Skin of body (tissue), 2 donors: ENCODE data around the gene LOXL3. TPM values are rescaled to one million over a fixed set of nuclear protein-coding genes. Genes with fewer than 3 reads are reported as not detected.
"Not testable (repeated sequence)": the region's sequence is repeated elsewhere in the genome, so short reads cannot be mapped to it uniquely, and the experiment has no call there.

Experiments used
- DNase-seq: peaks from one replicate; lab custom pipeline; 2025; lab: John Stamatoyannopoulos, UW
- total RNA-seq: library from RNA; depleted of rRNA; stranded (reverse); fragments of >200 nt; gene quantifications from one replicate; pipeline ENCODE4 v1.2.3, GENCODE V29; 2014

The LOXL3 gene
- total RNA-seq, 1 donor from 2014 or later = 3.7 TPM

GRCh38 chr2:74573747-74574562, 20.2 kb upstream of the LOXL3 start:
- no peak for DNase-seq

GRCh38 chr2:74572178-74572925, 18.6 kb upstream of the LOXL3 start:
- DNase-seq = no peak

- DNase-seq = no peak
Measured at GRCh38 chr2:74571058-74571457, 17.3 kb upstream of the LOXL3 start.

- DNase-seq = no peak
Measured at GRCh38 chr2:74569686-74570085, 15.9 kb upstream of the LOXL3 start.

GRCh38 chr2:74567881-74568280, 14.1 kb upstream of the LOXL3 start:
- no peak for DNase-seq

GRCh38 chr2:74566754-74567085, 13.0 kb upstream of the LOXL3 start:
- peak; percentile 13 for DNase-seq

GRCh38 chr2:74566076-74566753, 12.5 kb upstream of the LOXL3 start:
- no peak for DNase-seq

GRCh38 chr2:74564222-74564621, 10.5 kb upstream of the LOXL3 start:
- DNase-seq = no peak

GRCh38 chr2:74562126-74562775, 8.5 kb upstream of the LOXL3 start:
- no peak for DNase-seq

- not testable (repeated sequence) for DNase-seq
Measured at GRCh38 chr2:74561022-74561421, 7.3 kb upstream of the LOXL3 start.

- DNase-seq = no peak
Measured at GRCh38 chr2:74560591-74560990, 6.8 kb upstream of the LOXL3 start.

GRCh38 chr2:74559912-74560311, 6.2 kb upstream of the LOXL3 start:
- DNase-seq = no peak

- no peak for DNase-seq
Measured at GRCh38 chr2:74558284-74559230, 4.8 kb upstream of the LOXL3 start.

- DNase-seq = no peak
Measured at GRCh38 chr2:74556831-74557370, 3.2 kb upstream of the LOXL3 start.

- no peak for DNase-seq
Measured at GRCh38 chr2:74556159-74556558, 2.4 kb upstream of the LOXL3 start.

- DNase-seq = no peak
Measured at GRCh38 chr2:74555610-74556103, 1.9 kb upstream of the LOXL3 start.

GRCh38 chr2:74554820-74555531, 1.2 kb upstream of the LOXL3 start:
- peak; percentile 37 for DNase-seq

- DNase-seq = peak; percentile 57
Measured at GRCh38 chr2:74552914-74553811, 579 bp downstream of the LOXL3 start.
